ENCODE results near the gene TUBB4B.
A peak's percentile ranks its signal among the peaks of the same experiment; 100 is the strongest.
"Not testable (repeated sequence)": the region's sequence is repeated elsewhere in the genome, so short reads cannot be mapped to it uniquely, and the experiment has no call there.

TUBB4B gene

DNA sequence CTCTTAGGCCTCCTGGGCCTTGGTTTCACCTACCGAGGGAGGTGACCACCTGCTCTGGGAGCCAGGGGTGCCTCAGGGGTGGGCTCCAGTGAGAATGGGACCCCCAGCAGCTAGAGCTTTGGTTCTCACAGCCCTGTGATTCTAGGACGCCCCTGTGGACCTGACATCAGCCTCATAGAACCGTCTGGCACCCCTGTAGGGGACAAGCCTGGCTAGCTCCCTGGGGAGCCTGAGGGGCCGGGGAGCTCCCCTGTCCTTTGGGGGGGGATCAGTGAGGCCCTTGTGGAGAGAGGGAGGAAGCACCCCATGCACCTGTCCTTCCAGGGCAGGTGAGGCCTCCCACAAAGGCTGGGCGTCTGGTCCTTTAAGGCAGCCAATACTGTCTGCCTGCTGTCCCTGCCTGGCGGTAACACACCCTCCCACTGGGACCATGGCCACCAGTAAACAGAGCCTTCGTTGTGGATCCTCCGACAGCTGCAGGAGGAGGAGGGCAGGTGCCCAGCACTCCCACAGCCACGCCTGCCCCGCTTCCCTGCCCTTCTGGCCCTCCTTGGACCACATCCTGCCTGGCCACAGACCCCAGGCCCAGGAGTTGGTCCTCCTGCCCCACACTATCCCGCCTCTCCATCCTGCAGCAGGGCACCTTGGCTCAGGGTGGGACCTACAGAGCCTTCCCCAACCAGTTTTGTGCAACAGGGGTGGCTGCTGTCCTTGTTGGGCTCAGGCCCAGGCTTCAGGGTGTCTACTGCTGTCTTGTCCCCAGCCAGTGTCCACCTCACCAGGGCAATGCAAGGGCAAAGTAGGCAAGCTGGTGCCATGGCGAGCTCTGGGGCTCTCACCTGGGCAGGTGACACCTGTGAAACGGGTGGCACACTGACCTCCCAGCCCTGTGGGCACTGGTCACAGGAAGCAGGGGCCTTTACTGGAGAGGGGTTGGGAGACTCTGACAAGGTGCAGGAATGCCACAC lies 3.0 kb upstream of the TUBB4B start:
- no peak for DNase-seq

DNA sequence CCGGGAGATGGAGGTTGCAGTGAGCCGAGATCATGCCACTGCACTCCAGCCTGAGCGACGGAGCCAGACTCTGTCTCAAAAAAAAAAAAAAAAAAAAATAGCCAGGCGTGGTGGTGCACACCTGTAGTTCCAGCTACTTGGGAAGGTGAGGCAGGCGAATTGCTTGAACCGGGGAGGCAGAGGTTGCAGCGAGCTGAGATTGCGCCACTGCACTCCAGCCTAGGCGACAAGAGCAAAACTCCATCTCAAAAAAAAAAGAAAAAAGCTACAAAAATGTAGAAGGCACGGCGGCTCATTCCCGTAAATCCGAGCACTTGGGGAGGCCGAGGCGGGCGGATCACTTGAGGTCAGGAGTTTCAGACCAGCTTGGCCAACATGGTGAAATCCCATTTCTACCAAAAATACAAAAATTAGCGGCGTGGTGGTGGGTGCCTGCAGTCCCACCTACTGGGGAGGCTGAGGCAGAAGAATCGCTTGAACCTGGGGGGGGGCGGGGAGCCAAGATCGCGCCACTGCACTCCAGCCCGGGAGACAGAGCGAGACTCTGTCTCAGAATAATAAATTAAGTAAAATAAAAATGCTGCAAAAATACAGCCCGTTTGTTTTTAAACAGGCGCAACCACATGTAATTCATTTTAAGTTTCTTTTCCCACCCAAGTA lies 1.4 kb upstream of the TUBB4B start:
- not testable (repeated sequence) for DNase-seq

DNA sequence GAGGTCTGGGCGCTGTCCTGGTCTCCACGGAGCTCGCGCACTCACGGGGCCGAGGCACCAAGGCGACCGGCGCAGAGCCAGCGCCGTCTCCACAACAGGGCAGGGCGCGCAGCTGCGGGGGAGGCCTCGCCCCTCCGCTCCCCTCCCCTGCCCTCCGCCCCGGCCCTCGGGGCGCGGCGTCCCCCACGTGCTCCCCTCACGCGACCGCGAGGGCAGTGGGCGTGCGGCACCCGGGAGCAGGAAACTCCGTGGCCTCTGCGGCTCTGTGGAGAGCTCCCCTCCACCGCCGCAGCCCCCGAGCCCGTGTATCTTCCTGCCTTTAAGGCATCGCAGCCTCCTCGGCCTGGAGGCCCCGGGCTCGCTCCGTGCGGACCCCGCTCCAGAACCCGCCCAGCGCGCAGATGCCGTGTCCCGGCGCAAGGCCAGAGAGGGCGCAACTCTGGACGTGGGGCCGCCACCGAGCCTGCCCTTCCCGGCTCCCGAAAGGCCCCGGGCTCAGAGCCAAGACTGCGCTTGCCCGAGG lies 708 bp upstream of the TUBB4B start:
- peak; percentile 65 for DNase-seq

DNA sequence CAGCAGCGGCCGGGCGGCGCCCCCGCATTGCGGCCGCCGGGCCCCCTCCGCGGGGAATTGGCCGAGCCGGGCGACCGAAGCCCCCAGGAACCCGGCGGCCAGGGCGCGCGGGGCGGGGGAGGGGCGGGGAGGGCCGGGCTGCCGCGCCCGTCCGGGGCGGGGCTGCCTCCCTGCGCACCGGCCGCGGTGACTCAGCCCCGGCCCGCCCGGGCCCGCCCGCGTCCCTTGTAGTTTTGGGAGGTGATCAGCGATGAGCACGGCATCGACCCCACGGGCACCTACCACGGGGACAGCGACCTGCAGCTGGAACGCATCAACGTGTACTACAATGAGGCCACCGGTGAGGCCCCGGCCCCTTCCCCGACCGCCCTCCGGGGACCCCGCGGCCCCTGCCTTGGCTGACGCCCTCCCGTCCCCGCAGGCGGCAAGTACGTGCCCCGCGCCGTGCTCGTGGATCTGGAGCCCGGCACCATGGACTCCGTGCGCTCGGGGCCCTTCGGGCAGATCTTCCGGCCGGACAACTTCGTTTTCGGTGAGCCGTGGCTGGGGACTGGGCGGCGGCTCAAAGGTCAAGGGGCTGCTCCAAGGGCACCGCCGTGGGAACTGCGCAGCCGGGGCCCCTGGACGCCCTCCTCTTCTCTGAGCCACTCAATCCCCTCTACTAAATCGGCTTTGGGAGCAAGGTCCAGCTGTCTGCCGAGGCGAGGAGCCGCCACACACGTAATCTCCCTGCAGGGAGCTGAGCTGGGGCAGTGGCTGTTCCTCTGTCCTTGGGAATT lies 592 bp downstream of the TUBB4B start:
- peak; percentile 66 for DNase-seq

DNA sequence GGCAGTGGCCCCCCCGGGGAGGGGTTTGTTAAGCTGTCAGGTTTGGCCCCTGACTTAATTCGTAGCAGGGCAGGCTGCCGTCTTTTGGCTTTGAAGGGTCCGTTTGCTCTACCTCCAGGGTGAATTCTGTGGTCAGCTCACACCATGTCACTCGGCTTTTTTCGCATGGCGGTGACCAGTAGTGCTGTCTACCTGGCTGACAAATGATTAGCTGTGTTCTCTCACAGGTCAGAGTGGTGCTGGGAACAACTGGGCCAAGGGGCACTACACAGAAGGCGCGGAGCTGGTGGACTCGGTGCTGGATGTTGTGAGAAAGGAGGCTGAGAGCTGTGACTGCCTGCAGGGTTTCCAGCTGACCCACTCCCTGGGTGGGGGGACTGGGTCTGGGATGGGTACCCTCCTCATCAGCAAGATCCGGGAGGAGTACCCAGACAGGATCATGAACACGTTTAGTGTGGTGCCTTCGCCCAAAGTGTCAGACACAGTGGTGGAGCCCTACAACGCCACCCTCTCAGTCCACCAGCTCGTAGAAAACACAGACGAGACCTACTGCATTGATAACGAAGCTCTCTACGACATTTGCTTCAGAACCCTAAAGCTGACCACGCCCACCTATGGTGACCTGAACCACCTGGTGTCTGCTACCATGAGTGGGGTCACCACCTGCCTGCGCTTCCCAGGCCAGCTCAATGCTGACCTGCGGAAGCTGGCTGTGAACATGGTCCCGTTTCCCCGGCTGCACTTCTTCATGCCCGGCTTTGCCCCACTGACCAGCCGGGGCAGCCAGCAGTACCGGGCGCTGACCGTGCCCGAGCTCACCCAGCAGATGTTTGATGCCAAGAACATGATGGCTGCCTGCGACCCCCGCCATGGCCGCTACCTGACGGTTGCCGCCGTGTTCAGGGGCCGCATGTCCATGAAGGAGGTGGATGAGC lies 1.4 kb downstream of the TUBB4B start:
- no peak for DNase-seq

DNA sequence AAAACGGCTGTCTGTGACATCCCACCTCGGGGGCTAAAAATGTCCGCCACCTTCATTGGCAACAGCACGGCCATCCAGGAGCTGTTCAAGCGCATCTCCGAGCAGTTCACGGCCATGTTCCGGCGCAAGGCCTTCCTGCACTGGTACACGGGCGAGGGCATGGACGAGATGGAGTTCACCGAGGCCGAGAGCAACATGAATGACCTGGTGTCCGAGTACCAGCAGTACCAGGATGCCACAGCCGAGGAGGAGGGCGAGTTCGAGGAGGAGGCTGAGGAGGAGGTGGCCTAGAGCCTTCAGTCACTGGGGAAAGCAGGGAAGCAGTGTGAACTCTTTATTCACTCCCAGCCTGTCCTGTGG lies 2.2 kb downstream of the TUBB4B start:
- not testable (repeated sequence) for DNase-seq

DNA sequence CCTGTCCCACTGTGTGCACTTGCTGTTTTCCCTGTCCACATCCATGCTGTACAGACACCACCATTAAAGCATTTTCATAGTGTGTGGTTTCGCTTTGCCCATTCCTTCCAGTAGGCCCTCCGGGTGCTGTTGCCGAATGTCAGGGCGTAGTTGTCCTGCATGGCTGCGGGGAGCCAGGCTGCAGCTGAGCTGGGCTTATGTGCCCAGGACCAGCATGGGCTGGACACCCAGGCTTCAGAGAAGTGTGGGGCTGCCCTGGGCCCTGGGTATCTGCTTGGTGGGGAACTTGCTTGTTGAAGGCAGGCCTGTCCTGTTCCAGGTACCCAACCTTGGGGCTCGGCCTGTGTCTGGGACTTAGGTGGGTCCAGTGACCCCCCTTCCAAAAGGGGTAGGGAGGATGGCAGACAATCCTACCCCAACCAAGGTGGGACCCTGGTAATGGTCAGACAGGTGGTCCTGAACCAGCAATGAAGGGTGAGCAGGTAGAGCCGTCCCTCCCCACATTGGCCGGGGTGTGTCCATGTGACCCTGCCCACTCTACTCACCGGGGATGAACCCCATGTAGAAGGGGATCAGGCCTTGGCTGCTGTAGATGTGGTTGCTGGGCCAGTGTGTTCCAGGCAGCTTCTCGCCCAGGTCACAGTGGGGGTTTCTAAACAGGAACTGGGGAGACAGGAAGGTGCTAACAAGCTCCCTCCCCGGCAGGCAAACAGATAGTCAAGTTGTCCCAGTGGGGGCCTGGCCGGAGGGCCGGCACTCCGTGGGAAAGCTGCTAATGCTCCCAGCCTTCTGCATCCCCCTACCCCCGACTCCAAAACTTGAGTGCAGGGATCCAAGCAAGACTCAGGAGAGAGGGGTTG lies 2.8 kb downstream of the TUBB4B start:
- no peak for DNase-seq

DNA sequence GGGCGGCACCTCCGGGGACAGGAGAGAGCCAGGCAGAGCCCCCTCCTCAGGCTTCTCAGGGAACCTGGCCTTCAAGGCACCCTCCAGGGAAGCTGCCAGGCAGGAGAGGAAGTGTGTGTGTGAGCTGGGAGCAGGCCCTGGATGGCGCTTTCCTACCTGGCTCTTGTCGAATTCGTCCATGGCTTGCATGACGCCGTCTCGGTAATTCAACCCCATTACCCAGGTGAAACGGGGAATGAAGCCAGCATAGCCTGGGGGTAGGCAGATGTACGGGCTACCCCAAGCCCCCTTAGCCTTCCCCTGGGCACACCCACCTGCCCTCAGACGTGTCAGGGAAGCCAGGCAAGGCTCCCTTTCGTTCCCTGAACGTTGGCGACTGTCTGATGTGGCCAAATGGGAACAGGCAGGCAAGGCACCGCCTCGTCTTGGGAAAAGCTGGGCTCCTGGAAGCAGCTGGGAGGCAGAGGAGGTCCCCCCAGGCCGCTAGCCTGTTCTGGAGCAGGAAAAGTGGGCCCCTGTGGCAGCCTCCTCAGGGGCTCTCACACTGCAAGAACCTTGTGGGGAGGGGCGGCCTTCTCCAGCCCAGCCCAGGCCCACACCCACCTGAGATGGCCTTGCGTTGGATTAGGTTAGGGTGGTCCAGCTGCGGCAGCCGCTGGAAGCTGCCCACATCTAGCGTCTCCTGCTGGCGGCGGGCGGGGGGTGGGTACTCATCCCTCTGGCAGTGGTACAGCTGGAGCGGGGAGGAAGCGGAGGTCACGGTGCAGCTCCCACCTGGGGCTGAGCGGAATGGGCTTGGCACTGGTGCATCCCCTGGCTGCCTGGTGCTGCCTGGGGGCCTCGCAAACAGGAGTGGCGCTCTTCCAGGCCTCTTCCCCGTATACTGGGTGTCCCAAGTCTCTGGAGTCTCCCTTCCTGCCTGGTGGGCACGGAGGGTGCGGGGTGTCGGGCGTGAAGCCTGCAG lies 3.7 kb downstream of the TUBB4B start:
- DNase-seq = no peak

DNA sequence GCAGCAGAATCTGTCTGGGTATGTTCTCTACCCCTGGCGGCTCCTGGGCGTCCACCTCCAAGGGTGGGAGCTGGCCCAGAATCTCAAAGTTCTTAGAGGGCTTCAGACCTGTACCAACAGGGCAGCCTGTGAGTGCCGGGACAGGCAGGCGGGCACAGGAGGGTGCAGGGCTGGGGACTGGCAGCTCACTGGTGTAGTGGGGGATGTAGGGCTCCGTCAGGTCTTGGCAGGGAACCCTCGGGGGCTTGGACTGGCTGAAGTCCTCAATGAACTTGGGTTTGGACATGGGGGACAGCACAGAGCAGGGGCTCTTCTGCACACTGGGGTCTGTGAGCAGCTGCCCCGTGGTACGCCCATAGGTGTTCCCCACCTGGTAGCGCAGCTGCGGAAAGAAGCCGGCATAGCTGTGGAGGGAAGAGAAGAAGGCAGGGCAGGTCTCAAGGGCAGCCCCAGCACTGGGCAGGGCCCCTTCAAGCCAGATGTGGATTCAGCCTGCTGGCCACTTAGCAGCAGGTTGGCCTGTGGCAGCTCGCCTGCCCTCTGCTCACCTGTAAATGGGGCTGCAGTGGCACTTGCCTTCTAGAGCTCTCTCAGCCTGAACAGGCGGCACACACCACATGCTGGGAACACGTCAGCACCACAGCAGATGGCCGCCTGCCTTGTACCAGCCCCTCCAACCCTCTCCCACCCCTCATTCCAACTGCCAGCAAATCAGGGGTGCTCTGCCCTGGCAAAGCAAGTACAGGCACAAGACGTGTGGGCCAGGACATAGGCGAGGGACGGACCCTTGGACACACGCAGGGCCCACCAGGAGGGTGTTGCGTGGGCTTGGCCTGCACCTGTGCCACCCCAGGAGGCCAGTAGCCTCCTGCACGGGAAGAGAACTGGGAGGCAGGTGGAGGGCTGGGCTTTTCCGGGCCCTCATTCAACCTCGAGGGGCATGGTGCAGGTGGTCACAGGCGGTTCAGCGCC lies 4.6 kb downstream of the TUBB4B start:
- DNase-seq = no peak

DNA sequence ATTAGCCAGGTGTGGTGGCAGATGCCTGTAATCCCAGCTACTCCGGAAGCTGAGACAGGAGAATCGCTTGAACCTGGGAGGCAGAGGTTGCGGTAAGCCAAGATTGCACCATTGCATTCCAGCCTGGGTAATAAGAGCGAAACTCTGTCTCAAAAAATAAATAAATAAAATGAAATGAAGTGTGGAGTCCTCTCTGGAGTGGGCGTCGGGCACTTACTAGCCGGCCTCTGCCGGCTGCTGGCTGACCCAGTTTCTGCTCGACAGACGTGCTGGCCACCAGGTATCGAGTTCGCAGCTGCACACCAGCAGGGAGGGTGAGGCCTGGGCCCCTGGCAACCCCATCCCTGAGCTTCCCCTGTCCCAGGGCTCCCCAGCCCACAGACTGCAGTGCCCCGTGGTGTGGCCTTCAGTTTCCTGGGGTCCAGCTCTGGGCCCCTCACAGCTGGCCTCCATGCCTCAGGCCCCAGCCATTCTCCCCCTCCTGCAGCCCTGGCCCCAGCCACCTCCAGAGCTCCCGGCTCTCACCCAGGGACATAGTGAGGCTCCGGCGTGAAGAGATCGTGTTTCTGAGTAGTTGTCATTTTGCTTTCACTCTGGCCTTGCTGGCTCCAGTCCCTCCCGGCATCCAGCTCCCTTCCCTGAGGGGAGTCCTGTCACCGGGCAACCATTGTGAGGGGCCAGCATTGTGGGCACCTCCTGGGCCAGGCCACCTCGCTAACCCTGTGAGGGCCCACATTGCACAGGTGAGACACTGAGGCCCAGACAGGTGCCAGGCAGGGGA lies 6.2 kb downstream of the TUBB4B start:
- DNase-seq = no peak

DNA sequence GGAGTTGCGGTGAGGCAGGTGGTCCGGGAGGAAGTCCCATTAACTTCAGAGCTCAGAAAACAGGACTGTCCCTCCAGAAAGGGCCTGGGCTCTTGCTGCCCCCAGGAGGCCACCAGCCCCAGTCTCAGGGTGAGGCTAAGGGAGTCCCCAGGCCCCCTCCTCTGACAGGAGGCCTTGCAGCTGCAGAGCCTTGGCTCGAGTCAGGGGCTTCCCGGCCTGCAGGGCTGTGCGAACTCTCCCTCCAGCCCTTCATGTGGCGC lies 6.8 kb downstream of the TUBB4B start:
- DNase-seq = no peak

DNA sequence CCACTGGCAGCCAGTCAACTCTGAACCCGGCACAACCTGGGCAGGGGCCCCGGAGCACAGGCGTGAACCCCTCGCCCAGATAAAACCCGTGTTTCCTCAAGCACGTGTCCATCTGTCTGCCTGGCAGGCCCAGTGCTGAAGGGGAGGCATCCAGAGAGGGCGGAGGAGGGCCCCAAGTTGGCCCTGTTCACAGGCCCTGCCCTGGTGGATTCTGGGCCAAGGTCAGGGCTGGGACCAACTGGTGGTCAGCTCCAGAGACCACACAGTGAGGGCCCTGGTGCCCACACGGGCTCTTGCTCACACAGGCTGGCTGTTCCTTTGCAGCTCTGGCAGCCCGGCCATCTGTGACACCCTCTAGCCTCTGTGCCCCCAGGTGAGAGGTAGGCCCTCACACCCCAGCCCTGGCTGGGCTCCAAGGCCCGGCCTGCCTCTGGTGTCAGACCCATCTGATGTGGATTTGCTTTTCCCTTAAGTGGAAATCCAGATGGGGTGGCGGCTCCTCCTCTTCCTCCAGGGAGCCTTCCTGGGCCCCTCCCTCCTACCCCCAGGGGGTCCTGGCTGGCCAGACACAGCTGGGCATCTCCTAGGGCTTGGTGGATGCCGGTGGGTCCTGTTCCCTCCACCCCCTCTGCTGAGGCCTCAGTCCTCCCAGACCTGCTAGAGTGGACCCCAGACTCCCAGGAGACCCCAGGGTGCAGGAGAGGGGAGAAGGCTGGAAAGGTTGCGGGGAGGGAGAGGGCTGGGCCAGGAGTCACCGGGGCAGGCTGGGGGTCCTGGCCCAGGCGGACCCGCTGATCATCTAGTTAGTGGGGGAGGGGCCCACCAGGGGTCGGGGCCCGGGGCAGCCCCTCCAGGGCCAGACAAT lies 9.5 kb downstream of the TUBB4B start:
- no peak for DNase-seq

DNA sequence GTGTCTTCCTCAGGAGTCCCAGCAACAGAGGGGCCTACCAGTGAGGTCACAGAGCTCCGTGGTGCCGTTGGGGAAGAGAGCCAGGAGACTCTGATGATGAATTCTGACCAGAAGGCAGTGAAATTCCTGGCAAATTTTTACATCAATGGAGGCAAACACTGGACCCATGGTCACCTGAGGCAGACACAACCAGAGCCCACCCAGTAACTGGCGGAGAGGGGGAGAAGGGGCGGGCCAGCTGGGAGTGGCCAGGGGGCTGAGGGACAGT lies 10.0 kb downstream of the TUBB4B start, which contains the start of gene STPG3:
TSS of gene STPG3 (plus strand) at position 93 of the 268 bp plus-strand sequence. CDS start at position 94, 1 bp downstream.
- DNase-seq = no peak

DNA sequence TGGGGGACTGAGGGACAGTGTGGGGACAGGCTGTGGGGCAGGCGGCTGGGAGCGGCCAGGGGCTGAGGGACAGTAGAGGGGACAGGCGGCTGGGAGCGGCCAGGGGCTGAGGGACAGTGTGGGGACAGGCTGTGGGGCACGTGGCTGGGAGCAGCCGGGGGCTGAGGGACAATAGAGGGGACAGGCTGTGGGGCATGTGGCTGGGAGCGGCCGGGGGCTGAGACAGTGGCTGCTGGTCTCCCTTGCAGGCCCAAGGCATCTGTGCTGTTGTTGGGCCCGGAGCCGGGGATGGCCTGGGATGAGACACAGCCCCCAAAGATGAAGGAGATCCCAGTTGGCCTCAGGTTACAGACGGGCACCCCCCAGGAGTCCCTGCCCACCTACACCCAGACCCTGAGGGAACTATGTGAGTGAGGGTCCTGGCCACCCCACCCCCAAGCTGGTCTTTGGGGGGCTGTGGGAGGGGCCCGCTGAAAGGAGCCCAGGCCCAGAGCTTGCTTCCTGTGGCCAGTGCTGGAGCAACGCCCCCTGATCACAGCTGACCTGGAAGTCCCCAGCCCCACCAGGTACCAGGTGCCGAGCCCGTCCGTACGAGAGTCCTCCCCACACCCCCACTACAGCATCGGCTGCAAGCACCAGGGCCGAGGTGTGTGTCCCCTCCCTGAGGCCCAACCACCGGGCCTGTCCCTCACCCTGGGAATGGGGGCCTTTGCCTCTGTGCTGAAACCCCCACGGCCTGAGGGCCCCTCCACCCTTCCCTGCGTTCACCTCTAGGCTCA lies 10.6 kb downstream of the TUBB4B start:
- DNase-seq = no peak

DNA sequence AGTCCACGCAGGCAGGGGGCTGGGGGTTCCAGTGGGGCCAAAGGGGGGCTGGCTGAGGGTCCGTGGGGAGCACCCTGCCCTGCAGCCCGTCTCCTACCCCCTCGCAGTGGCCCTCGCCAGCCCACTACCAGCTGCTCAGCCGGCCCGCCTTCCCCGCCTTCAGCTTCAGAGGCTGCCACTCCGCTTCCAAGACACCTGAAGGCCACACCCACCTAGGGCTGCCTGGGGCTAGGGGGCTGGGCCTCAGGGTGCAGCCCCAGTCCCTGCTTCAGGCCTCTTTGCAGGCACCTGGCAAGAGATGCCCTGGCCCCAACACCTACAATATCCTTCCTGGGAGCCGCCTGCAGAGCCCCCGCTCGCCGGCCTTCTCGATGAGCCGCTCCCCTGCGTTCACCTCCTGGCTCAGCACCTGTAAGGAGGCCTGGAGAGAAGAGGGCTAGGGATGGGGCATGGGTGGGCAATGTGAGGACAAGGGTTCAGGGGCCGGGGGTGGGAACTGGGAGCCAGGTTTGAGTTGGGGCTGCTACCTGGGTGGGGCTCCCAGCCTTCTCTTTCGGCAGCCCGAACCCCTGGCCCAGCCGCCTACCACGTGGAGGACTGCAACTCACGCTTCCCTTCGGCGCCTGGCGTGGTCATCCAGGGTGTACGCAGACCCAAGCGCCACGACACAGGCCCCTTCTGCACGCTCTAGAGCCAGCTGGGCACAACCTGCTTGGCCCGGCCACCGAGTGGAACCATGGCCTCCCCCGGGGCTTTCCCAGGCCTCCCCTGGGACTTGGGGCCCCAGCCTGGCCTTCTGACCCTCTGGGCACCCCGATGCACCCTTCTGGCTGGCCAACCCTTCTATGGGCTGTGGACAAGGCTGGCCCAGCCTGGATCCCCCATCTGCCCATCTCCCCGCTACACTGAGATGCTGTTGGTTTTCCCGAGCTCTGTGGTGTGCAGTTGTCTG lies 11.7 kb downstream of the TUBB4B start:
- no peak for DNase-seq
